ENCODE results near the gene EEPD1.
A peak's percentile ranks its signal among the peaks of the same experiment; 100 is the strongest.

Gene EEPD1

DNA sequence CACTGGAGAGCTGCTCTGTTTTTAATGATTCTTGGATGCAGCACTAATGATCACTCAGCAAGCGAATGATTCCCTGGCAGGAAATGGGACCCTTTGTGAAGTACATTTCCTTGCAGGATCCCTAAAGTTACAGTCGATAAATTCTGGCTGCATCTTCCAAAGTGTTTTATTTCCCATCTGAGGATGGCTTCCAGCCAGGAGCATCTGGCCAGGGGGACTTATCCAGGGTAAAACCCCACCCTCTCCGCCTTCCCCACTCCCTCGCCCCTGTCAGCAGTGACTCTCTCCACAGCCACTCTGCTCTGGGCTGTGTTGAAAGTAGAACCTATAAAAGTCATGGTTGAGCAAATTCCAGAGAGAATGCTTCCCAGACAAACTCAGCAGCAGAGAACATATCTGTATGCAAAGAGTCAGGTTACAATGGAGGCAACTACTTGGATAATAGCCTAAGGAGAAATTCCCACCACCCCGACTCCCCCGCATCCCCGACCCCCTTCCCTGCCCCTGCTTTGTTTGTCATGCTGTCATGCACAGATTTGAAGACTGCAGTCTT, 125.6 kb downstream of the EEPD1 start:
- Histone ChIP-seq H3K79me2 (ENCODE audit: low read length) (no peaks in the 10 kb centered on the region), H3K4me2 (ENCODE audit: low read length) (peak overlapping the region; percentile 20), H3K36me3 (replicated peaks; ENCODE audit: low read depth, low read length) (no peaks in the 10 kb centered on the region), H3K27me3 (ENCODE audit: low read depth, low read length) (peaks cover 27% of the 10 kb centered on the region), H3K4me3 (ENCODE audit: low read length) (no peak overlapping the region), H2AFZ (ENCODE audit: low read depth, low read length) (no peak overlapping the region), H4K20me1 (ENCODE audit: insufficient read depth, low read length) (peaks cover 6% of the 10 kb centered on the region; the same call in 1 of the 2 replicates), H3K4me1 (ENCODE audit: low read length) (peaks cover 53% of the 10 kb centered on the region), H3K9ac (ENCODE audit: low read length) (no peak overlapping the region), H3K9me3 (ENCODE audit: insufficient read depth, low read length) (no peaks in the 10 kb centered on the region), H3K27ac (ENCODE audit: low read length) (no peak overlapping the region)
- TF ChIP-seq, protein P1, sequence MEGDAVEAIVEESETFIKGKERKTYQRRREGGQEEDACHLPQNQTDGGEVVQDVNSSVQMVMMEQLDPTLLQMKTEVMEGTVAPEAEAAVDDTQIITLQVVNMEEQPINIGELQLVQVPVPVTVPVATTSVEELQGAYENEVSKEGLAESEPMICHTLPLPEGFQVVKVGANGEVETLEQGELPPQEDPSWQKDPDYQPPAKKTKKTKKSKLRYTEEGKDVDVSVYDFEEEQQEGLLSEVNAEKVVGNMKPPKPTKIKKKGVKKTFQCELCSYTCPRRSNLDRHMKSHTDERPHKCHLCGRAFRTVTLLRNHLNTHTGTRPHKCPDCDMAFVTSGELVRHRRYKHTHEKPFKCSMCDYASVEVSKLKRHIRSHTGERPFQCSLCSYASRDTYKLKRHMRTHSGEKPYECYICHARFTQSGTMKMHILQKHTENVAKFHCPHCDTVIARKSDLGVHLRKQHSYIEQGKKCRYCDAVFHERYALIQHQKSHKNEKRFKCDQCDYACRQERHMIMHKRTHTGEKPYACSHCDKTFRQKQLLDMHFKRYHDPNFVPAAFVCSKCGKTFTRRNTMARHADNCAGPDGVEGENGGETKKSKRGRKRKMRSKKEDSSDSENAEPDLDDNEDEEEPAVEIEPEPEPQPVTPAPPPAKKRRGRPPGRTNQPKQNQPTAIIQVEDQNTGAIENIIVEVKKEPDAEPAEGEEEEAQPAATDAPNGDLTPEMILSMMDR (IDR thresholded peaks at IDR 0.05; ENCODE audit: low read depth, low read length) = no peak
- no peak for TF ChIP-seq EZH2phosphoT487 (IDR thresholded peaks at IDR 0.05; ENCODE audit: low read depth)

DNA sequence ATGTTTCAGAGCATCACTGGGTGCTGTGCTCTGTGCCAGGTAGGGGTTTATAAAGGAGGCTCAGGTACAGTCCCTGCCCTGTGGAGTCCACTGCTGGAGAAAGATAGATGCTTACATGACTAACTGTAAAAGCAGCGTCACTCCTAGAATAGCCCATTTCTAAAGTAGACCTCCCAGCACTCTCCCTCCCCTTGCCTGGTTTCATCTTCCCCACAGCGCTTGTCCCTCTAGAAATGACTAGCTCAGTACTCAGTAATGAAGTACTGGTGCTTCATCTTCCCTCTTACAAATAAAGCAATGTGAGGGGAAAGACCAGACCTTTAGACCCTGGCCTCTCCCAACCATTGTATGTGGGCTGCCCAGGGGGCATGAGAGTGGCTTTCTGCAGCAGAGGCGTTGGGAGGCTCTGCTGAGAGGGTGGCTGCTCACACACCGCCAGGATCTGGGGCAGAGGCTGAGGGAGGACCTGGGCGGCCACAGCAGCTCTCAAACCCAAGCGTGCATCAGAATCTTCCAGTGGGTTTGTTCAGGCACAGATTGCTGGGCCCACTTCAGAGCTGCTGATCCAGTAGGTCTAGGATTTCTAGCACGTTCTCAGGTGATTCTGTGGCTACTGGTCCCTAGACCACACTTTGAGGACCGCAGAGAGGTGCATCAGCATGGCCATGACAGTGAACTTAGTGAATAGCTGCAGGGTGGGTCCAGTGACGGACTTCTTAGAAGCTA, 126.3 kb downstream of the EEPD1 start:
- H3K9me3 ChIP-seq (ENCODE audit: insufficient read depth, low read length) = no peaks in the 10 kb centered on the region
- no peak overlapping the region for H3K4me3 ChIP-seq (ENCODE audit: low read length)
- H3K27ac ChIP-seq (ENCODE audit: low read length) = no peak overlapping the region
- H3K79me2 ChIP-seq (ENCODE audit: low read length) = no peaks in the 10 kb centered on the region
- H3K9ac ChIP-seq (ENCODE audit: low read length) = no peak overlapping the region
- H2AFZ ChIP-seq (ENCODE audit: low read depth, low read length) = no peak overlapping the region
- peaks cover 27% of the 10 kb centered on the region for H3K27me3 ChIP-seq (ENCODE audit: low read depth, low read length)
- TF ChIP-seq, protein P1 (IDR thresholded peaks at IDR 0.05; ENCODE audit: low read depth, low read length) = no peak
- no peak for TF ChIP-seq EZH2phosphoT487 (IDR thresholded peaks at IDR 0.05; ENCODE audit: low read depth)
- H3K36me3 ChIP-seq (replicated peaks; ENCODE audit: low read depth, low read length) = no peaks in the 10 kb centered on the region
- H3K4me2 ChIP-seq (ENCODE audit: low read length) = peak overlapping the region; percentile 20
- H4K20me1 ChIP-seq (ENCODE audit: insufficient read depth, low read length) = peaks cover 6% of the 10 kb centered on the region; the same call in 1 of the 2 replicates
- H3K4me1 ChIP-seq (ENCODE audit: low read length) = peaks cover 60% of the 10 kb centered on the region

DNA sequence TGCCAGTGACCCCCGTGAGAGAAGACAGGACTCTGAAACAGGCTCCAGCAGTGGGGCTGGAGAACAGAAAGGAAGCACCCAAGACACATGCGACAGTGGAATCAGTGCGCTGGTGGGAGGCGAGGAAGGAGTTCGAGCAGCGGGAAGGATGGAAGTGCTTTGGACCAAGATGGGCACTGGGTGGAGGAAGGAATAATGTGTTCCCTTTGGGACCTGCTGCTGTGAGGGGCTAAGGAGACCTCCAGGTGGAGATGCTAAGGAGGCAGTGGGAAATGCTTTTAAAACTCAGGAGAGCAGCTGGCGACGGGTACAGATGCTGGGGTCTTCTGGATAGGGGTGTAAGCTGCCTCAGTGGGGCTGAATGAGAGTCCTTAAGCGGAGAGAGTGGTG, 126.9 kb downstream of the EEPD1 start:
- no peak overlapping the region for H3K9ac ChIP-seq (ENCODE audit: low read length)
- peaks cover 6% of the 10 kb centered on the region; the same call in 1 of the 2 replicates for H4K20me1 ChIP-seq (ENCODE audit: insufficient read depth, low read length)
- H3K27me3 ChIP-seq (ENCODE audit: low read depth, low read length) = peaks cover 27% of the 10 kb centered on the region
- no peaks in the 10 kb centered on the region for H3K36me3 ChIP-seq (replicated peaks; ENCODE audit: low read depth, low read length)
- no peak overlapping the region for H3K4me2 ChIP-seq (ENCODE audit: low read length)
- no peak overlapping the region for H2AFZ ChIP-seq (ENCODE audit: low read depth, low read length)
- no peaks in the 10 kb centered on the region for H3K9me3 ChIP-seq (ENCODE audit: insufficient read depth, low read length)
- no peak overlapping the region for H3K27ac ChIP-seq (ENCODE audit: low read length)
- H3K4me3 ChIP-seq (ENCODE audit: low read length) = no peak overlapping the region
- no peaks in the 10 kb centered on the region for H3K79me2 ChIP-seq (ENCODE audit: low read length)
- no peak for TF ChIP-seq EZH2phosphoT487 (IDR thresholded peaks at IDR 0.05; ENCODE audit: low read depth)
- TF ChIP-seq, protein P1 (IDR thresholded peaks at IDR 0.05; ENCODE audit: low read depth, low read length) = no peak
- peaks cover 62% of the 10 kb centered on the region for H3K4me1 ChIP-seq (ENCODE audit: low read length)

All from OCI-LY3 (cell line).